Kidney epithelial cell (primary cell): ENCODE measurements around the gene LRP5. TPM values are rescaled to one million over a fixed set of nuclear protein-coding genes. Genes with fewer than 3 reads are reported as not detected.

ENCODE experiments used
- DNase-seq: peaks from one replicate; pipeline ENCODE4 v3.0.0-alpha.2; 2010; ENCODE audit warnings: low read depth
- H3K27me3 ChIP-seq: 2 replicates; pipeline ENCODE4 v1.6.0; 2011; ENCODE audit warnings: low read length; ENCODE audit not compliant: control insufficient read depth, insufficient read depth
- H3K36me3 ChIP-seq: 2 replicates; pipeline ENCODE4 v1.5.1; 2011; ENCODE audit warnings: low read length; ENCODE audit not compliant: control insufficient read depth, insufficient read depth
- H3K4me3 ChIP-seq: 2 replicates; pipeline ENCODE4 v1.5.1; 2011; ENCODE audit warnings: low read depth, mild to moderate bottlenecking, control low read depth, low read length
- total RNA-seq: library from RNA; depleted of rRNA; stranded (reverse); fragments of >200 nt; gene quantifications from 2 replicates; pipeline ENCODE4 v1.2.3, GENCODE V29; 2015
- TF ChIP-seq, protein P1 (sequence below): IDR thresholded peaks from 2 replicates; pipeline ENCODE4 v1.5.1; 2011; ENCODE audit warnings: mild to moderate bottlenecking, moderate library complexity, low read length, control low read depth, inconsistent platforms; ENCODE audit not compliant: insufficient read depth, poor library complexity, severe bottlenecking

Gene LRP5
- total RNA-seq, 1 donor from 2014 or later, result 31.6 TPM

- Histone ChIP-seq H3K36me3 (no peaks in the 10 kb centered on the region), H3K27me3 (no peaks in the 10 kb centered on the region), H3K4me3 (no peak overlapping the region)
- DNase-seq, result no peak
- TF ChIP-seq, protein P1, sequence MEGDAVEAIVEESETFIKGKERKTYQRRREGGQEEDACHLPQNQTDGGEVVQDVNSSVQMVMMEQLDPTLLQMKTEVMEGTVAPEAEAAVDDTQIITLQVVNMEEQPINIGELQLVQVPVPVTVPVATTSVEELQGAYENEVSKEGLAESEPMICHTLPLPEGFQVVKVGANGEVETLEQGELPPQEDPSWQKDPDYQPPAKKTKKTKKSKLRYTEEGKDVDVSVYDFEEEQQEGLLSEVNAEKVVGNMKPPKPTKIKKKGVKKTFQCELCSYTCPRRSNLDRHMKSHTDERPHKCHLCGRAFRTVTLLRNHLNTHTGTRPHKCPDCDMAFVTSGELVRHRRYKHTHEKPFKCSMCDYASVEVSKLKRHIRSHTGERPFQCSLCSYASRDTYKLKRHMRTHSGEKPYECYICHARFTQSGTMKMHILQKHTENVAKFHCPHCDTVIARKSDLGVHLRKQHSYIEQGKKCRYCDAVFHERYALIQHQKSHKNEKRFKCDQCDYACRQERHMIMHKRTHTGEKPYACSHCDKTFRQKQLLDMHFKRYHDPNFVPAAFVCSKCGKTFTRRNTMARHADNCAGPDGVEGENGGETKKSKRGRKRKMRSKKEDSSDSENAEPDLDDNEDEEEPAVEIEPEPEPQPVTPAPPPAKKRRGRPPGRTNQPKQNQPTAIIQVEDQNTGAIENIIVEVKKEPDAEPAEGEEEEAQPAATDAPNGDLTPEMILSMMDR, result no peak
Observed at GRCh38 chr11:68332186-68332585, 19.8 kb downstream of the LRP5 start.

- Histone ChIP-seq H3K36me3 (no peaks in the 10 kb centered on the region), H3K27me3 (no peaks in the 10 kb centered on the region), H3K4me3 (no peak overlapping the region)
- TF ChIP-seq, protein P1, result no peak
- no peak for DNase-seq
Observed at GRCh38 chr11:68333173-68333572, 20.8 kb downstream of the LRP5 start.

GRCh38 chr11:68334923-68335322, 22.5 kb downstream of the LRP5 start:
- no peak for DNase-seq
- H3K36me3 ChIP-seq, result no peaks in the 10 kb centered on the region
- no peaks in the 10 kb centered on the region for H3K27me3 ChIP-seq
- TF ChIP-seq, protein P1, result no peak
- H3K4me3 ChIP-seq, result no peak overlapping the region

DNA sequence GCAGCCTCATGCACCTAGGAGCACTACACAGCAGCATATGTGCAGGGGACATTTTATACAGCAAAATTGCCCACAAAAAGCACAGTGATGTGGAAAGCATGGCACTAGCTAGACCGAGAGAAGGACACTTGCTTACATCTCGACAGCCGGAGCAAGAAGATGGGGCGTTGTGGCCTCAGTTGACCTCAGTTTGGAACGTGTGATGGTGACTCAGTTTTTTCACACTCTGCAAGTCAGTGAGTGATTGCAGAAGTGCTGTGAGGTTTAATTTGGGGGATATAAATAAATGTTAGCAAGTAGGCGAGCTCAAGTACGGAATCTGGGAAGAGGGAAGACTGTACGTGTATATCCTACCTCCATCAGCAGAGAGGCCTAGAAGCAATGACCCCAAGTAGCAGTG, 23.3 kb downstream of the LRP5 start:
- H3K27me3 ChIP-seq, result no peaks in the 10 kb centered on the region
- H3K4me3 ChIP-seq, result no peak overlapping the region
- TF ChIP-seq, protein P1, result no peak
- DNase-seq, result no peak
- H3K36me3 ChIP-seq, result no peaks in the 10 kb centered on the region

DNA sequence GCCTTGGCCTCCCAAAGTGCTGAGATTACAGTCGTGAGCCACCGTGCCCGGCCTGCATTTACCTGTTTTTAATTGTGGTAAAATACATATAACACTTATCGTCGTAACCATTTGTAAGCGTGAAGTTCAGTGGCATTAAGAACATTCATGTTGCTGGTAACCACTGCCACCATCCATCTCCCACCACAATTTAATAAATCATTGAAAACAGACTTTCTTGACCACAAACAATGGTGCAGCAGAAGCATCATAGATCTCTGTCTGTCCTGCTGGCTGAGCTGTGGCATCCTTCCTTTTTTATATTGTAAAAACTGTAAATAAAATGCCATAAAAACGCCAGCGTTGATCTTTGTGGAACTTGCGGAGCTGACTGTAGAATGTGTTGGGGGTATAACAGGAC, 24.3 kb downstream of the LRP5 start:
- TF ChIP-seq, protein P1, result no peak
- H3K36me3 ChIP-seq, result no peaks in the 10 kb centered on the region
- H3K4me3 ChIP-seq, result no peak overlapping the region
- DNase-seq, result no peak
- H3K27me3 ChIP-seq, result no peaks in the 10 kb centered on the region

- DNase-seq, result no peak
Observed at GRCh38 chr11:68337399-68337835, 25.0 kb downstream of the LRP5 start.

More at GRCh38 chr11:68337399-68337835, 25.0 kb downstream of the LRP5 start:
- H3K4me3 ChIP-seq, result no peak overlapping the region
- TF ChIP-seq, protein P1, result no peak
- H3K36me3 ChIP-seq, result no peaks in the 10 kb centered on the region
- no peaks in the 10 kb centered on the region for H3K27me3 ChIP-seq
